Astrocyte (in vitro differentiated cells and primary cell): ENCODE measurements around the gene SH3BP1. TPM values are rescaled to one million over a fixed set of nuclear protein-coding genes. Genes with fewer than 3 reads are reported as not detected.

Experiments
- DNase-seq: peaks from one replicate; pipeline ENCODE4 v3.0.0-alpha.2; 2010; ENCODE audit warnings: low read depth
- FAIRE-seq: peaks from 2 replicates; lab custom pipeline; 2011; peaks lifted over from hg19 to GRCh38; lab: Jason Lieb, UNC
- H2AFZ ChIP-seq: 2 replicates; pipeline ENCODE4 v1.6.0; 2012; ENCODE audit warnings: low read depth, low read length, inconsistent platforms
- H3K27ac ChIP-seq: 2 replicates; pipeline ENCODE4 v1.5.1; 2011; ENCODE audit warnings: low read depth, low read length, inconsistent platforms
- H3K27me3 ChIP-seq: 2 replicates; pipeline ENCODE4 v1.6.0; 2011; ENCODE audit warnings: low read length, inconsistent platforms; ENCODE audit not compliant: insufficient read depth
- H3K36me3 ChIP-seq: 2 replicates; pipeline ENCODE4 v1.5.1; 2011; ENCODE audit warnings: low read length, inconsistent platforms; ENCODE audit not compliant: insufficient read depth
- H3K4me1 ChIP-seq: 2 replicates; pipeline ENCODE4 v1.5.1; 2011; ENCODE audit warnings: low read length, inconsistent platforms; ENCODE audit not compliant: insufficient read depth
- H3K4me2 ChIP-seq: 2 replicates; pipeline ENCODE4 v1.6.0; 2012; ENCODE audit warnings: low read length, inconsistent platforms
- H3K4me3 ChIP-seq: 2 replicates; pipeline ENCODE4 v1.5.1; 2011; ENCODE audit warnings: low read depth, mild to moderate bottlenecking, low read length, inconsistent platforms; ENCODE audit not compliant: insufficient read depth
- H3K79me2 ChIP-seq: 2 replicates; pipeline ENCODE4 v1.6.0; 2012; ENCODE audit warnings: mild to moderate bottlenecking, low read length, inconsistent platforms; ENCODE audit not compliant: insufficient read depth
- H3K9ac ChIP-seq: 2 replicates; pipeline ENCODE4 v1.6.0; 2012; ENCODE audit warnings: mild to moderate bottlenecking, low read length, inconsistent platforms
- H3K9me3 ChIP-seq: 2 replicates; pipeline ENCODE4 v1.5.1; 2012; ENCODE audit warnings: low read depth, mild to moderate bottlenecking, low read length, inconsistent platforms; ENCODE audit not compliant: insufficient read depth
- H4K20me1 ChIP-seq: 2 replicates; pipeline ENCODE4 v1.6.0; 2012; ENCODE audit warnings: low read length, inconsistent platforms; ENCODE audit not compliant: insufficient read depth
- H3K27ac Mint-ChIP-seq: one replicate; pipeline ENCODE4 v1.8.0; 2021; ENCODE audit warnings: mild to moderate bottlenecking, mixed read lengths; ENCODE audit not compliant: unreplicated experiment
- H3K27me3 Mint-ChIP-seq: one replicate; pipeline ENCODE4 v1.8.0; 2021; ENCODE audit warnings: low read depth, mixed read lengths; ENCODE audit not compliant: unreplicated experiment
- H3K36me3 Mint-ChIP-seq: one replicate; pipeline ENCODE4 v1.8.0; 2021; ENCODE audit warnings: low read depth, mixed read lengths; ENCODE audit not compliant: unreplicated experiment
- H3K4me1 Mint-ChIP-seq: one replicate; pipeline ENCODE4 v1.8.0; 2021; ENCODE audit warnings: low read depth, mixed read lengths; ENCODE audit not compliant: unreplicated experiment
- H3K4me3 Mint-ChIP-seq: one replicate; pipeline ENCODE4 v1.8.0; 2021; ENCODE audit warnings: mild to moderate bottlenecking, moderate library complexity, mixed read lengths; ENCODE audit not compliant: unreplicated experiment
- H3K9me3 Mint-ChIP-seq: one replicate; pipeline ENCODE4 v1.8.0; 2021; ENCODE audit warnings: mild to moderate bottlenecking, mixed read lengths; ENCODE audit not compliant: unreplicated experiment
- EZH2 ChIP-seq: IDR thresholded peaks from 2 replicates; pipeline ENCODE4 v1.6.1; 2012; ENCODE audit warnings: mild to moderate bottlenecking, low read length, inconsistent platforms; ENCODE audit not compliant: insufficient read depth
- total RNA-seq: library from RNA; stranded (reverse); gene quantifications from 2 replicates; pipeline ENCODE4 v1.2.1, GENCODE V29; 2021
- TF ChIP-seq, protein P1 (sequence below): IDR thresholded peaks from 2 replicates; pipeline ENCODE4 v1.5.1; 2011; ENCODE audit warnings: low read depth, mild to moderate bottlenecking, inconsistent platforms, low read length, moderate library complexity; ENCODE audit not compliant: insufficient read depth

The SH3BP1 gene
- total RNA-seq, 1 donor from 2014 or later, result 26.5 TPM

DNA sequence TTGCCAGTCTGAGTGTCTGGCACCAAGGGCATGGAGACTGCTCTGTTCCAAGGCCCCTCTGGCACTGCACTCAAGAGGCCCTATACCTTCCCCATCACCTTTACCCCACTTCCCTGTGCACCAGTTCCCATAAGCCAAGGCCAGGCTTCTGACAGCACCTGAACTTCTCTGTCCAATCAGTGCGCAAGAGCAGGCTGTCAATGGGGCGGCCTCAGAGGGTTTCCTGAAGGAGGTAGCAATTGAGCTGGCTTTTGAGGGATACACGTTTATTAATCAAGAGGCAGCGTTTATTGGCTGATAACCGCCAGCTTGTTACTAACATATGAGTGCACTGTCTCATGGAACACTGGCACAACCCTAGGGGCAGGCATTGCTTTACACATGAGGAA is 2.1 kb downstream of the SH3BP1 start:
- no peak for TF ChIP-seq EZH2
- TF ChIP-seq, protein P1, sequence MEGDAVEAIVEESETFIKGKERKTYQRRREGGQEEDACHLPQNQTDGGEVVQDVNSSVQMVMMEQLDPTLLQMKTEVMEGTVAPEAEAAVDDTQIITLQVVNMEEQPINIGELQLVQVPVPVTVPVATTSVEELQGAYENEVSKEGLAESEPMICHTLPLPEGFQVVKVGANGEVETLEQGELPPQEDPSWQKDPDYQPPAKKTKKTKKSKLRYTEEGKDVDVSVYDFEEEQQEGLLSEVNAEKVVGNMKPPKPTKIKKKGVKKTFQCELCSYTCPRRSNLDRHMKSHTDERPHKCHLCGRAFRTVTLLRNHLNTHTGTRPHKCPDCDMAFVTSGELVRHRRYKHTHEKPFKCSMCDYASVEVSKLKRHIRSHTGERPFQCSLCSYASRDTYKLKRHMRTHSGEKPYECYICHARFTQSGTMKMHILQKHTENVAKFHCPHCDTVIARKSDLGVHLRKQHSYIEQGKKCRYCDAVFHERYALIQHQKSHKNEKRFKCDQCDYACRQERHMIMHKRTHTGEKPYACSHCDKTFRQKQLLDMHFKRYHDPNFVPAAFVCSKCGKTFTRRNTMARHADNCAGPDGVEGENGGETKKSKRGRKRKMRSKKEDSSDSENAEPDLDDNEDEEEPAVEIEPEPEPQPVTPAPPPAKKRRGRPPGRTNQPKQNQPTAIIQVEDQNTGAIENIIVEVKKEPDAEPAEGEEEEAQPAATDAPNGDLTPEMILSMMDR, result no peak
- Histone ChIP-seq H3K9me3 (no peaks in the 10 kb centered on the region), H3K79me2 (peaks cover 4% of the 10 kb centered on the region), H3K4me3 (no peak overlapping the region), H3K4me1 (peaks cover 20% of the 10 kb centered on the region), H3K27ac (no peak overlapping the region), H3K9ac (no peak overlapping the region), H3K36me3 (no peaks in the 10 kb centered on the region), H3K4me2 (no peak overlapping the region), H3K27me3 (no peaks in the 10 kb centered on the region), H4K20me1 (peaks cover 10% of the 10 kb centered on the region), H2AFZ (no peak overlapping the region)
- Mint-ChIP-seq H3K4me1 (peaks cover 18% of the 10 kb centered on the region), H3K27me3 (no peaks in the 10 kb centered on the region), H3K36me3 (peaks cover 4% of the 10 kb centered on the region), H3K4me3 (no peak overlapping the region), H3K9me3 (no peaks in the 10 kb centered on the region), H3K27ac (no peak overlapping the region)
- FAIRE-seq, result no peak
- DNase-seq, result no peak

DNA sequence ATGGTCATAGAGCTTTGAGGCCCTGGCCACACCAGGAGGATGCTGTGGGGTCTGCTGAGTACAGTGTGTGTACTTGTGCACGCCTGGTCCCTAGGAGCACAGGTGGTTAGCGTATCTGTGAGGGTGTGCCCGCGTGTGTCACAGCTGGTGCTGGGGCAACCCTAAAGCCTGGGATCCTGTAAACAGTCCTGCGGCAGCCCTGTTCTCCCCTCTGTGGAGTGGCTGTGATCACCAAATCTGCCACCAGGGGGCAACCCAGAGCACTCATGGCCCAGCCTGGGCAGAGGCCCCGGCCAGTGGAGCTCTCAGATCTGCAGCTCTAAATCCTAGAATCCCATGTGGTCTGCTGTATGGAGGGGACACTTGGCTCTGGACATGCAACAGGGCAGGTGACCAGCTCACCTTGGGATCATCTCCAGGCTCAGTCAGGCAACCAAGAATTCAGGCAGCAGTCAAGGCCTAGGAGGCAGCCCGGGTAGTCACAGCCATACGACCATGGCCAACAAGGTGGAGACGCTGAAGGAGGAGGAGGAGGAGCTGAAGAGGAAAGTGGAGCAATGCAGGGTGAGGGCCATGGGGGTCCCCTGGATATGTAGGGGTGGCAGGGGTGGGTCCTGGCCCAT is 3.9 kb downstream of the SH3BP1 start:
- Mint-ChIP-seq H3K4me1 (peaks cover 7% of the 10 kb centered on the region), H3K9me3 (no peaks in the 10 kb centered on the region), H3K4me3 (no peak overlapping the region), H3K36me3 (peaks cover 4% of the 10 kb centered on the region), H3K27me3 (no peaks in the 10 kb centered on the region), H3K27ac (peak overlapping the region; percentile 19)
- Histone ChIP-seq H3K9me3 (no peaks in the 10 kb centered on the region), H3K79me2 (peaks cover 4% of the 10 kb centered on the region), H3K27me3 (no peaks in the 10 kb centered on the region), H3K4me1 (peaks cover 12% of the 10 kb centered on the region), H3K36me3 (no peaks in the 10 kb centered on the region), H3K4me2 (no peak overlapping the region), H3K9ac (no peak overlapping the region), H4K20me1 (peaks cover 10% of the 10 kb centered on the region), H2AFZ (no peak overlapping the region), H3K4me3 (no peak overlapping the region), H3K27ac (no peak overlapping the region)
- TF ChIP-seq, protein P1, result peak; percentile 87
- TF ChIP-seq EZH2, result no peak
- FAIRE-seq (no peak), DNase-seq (no peak)

DNA sequence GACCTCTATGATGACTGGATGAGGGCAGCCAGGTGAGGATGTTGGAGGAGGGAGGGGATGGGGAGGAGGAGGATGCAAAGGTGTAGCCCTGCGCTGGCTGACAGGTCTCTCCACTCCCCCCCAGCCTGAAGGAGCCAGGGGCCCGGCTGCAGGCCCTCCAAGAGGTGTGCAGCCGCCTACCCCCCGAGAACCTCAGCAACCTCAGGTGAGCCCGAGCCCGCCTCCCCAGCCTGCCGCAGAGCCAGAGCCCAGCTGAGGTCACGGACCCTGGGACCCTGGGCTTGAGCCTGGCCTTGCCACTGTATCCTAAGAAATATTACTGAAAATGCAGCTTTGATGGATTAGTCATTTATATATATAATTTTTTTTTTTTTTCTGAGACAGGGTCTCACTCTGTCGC is 7.8 kb downstream of the SH3BP1 start:
- no peak for FAIRE-seq
- no peaks in the 10 kb centered on the region for H3K27me3 Mint-ChIP-seq

More for the DNA sequence above, 7.8 kb downstream of the SH3BP1 start:
- Histone ChIP-seq H3K36me3 (peaks cover 6% of the 10 kb centered on the region), H3K4me1 (no peaks in the 10 kb centered on the region), H3K9me3 (no peaks in the 10 kb centered on the region), H3K27ac (no peak overlapping the region), H3K9ac (no peak overlapping the region), H3K79me2 (no peaks in the 10 kb centered on the region), H3K27me3 (no peaks in the 10 kb centered on the region), H2AFZ (no peak overlapping the region), H3K4me2 (no peak overlapping the region), H3K4me3 (no peak overlapping the region), H4K20me1 (peaks cover 6% of the 10 kb centered on the region)
- Mint-ChIP-seq H3K9me3 (no peaks in the 10 kb centered on the region), H3K36me3 (peaks cover 16% of the 10 kb centered on the region), H3K27ac (no peak overlapping the region), H3K4me3 (no peak overlapping the region), H3K4me1 (peaks cover 5% of the 10 kb centered on the region)
- TF ChIP-seq, protein P1, result no peak
- no peak for TF ChIP-seq EZH2
- DNase-seq, result no peak
